IMR-90 (cell line): Measurements from ENCODE around the gene SETD3. TPM values are rescaled to one million over a fixed set of nuclear protein-coding genes. Genes with fewer than 3 reads are reported as not detected.

ENCODE experiments used
- ATAC-seq: fragments of 200-7000 bp; cut with Tn5 transposase; 2 replicates; pipeline ENCODE4 v1.9.1; 2020; ENCODE audit warnings: low read depth, mild to moderate bottlenecking, moderate library complexity
- BruUV-seq: library from RNA; stranded (reverse); fragments of 400-500 nt; replicated peaks from 2 replicates; lab custom pipeline; 2021; lab: Mats Ljungman, UMichigan
- CTCF ChIA-PET: fragments of 300-600 bp; formaldehyde crosslinking; extraction: SDS; loops from one replicate; lab custom pipeline; 2021; ENCODE audit warnings: antibody characterized with exemption; lab: Yijun Ruan, JAX
- POLR2A ChIA-PET: fragments of 300-600 bp; sonication (Branson Sonifier 250); formaldehyde crosslinking; loops from one replicate; lab custom pipeline; 2022; ENCODE audit warnings: antibody characterized with exemption; ENCODE audit not compliant: unreplicated experiment; lab: Charles Lee
- DNase-seq: peaks from one replicate; pipeline ENCODE4 v3.0.0; 2013
- H2AFZ ChIP-seq: replicated peaks from 2 replicates; pipeline ENCODE3; 2013; ENCODE audit warnings: low read length, mild to moderate bottlenecking; ENCODE audit not compliant: poor library complexity
- H2AK5ac ChIP-seq: 2 replicates; pipeline ENCODE4 v1.6.1; 2013; ENCODE audit warnings: low read depth, low read length, inconsistent platforms
- H2AK9ac ChIP-seq: replicated peaks from 2 replicates; pipeline ENCODE3; 2013; ENCODE audit warnings: mild to moderate bottlenecking, low read depth, low read length, moderate library complexity; ENCODE audit not compliant: poor library complexity
- H2BK120ac ChIP-seq: 2 replicates; pipeline ENCODE4 v1.6.1; 2013; ENCODE audit warnings: low read depth, low read length, inconsistent platforms
- H2BK15ac ChIP-seq: 3 replicates; pipeline ENCODE4 v1.6.1; 2013; ENCODE audit warnings: low read depth, low read length, inconsistent platforms
- H2BK20ac ChIP-seq: 2 replicates; pipeline ENCODE4 v1.6.1; 2013; ENCODE audit warnings: low read depth, mild to moderate bottlenecking, inconsistent platforms, low read length, moderate library complexity
- H2BK5ac ChIP-seq: 2 replicates; pipeline ENCODE4 v1.6.1; 2013; ENCODE audit warnings: mild to moderate bottlenecking, low read depth, low read length, inconsistent platforms; ENCODE audit not compliant: poor library complexity, severe bottlenecking
- H3K14ac ChIP-seq: replicated peaks from 2 replicates; pipeline ENCODE4 v1.6.1; 2013; ENCODE audit warnings: low read depth, low read length, inconsistent platforms
- H3K18ac ChIP-seq: 2 replicates; pipeline ENCODE4 v1.6.1; 2013; ENCODE audit warnings: low read depth, low read length, control low read depth
- H3K23ac ChIP-seq: 2 replicates; pipeline ENCODE4 v1.6.1; 2013; ENCODE audit warnings: low read depth, low read length, inconsistent platforms
- H3K27ac ChIP-seq: 2 replicates; pipeline ENCODE4 v1.5.1; 2013; ENCODE audit warnings: mild to moderate bottlenecking, control low read depth, low read length; ENCODE audit not compliant: insufficient read depth
- H3K27me3 ChIP-seq: 2 replicates; pipeline ENCODE4 v1.6.1; 2013; ENCODE audit warnings: low read length; ENCODE audit not compliant: control insufficient read depth, insufficient read depth
- H3K36me3 ChIP-seq: 2 replicates; pipeline ENCODE4 v1.6.1; 2013; ENCODE audit warnings: low read length, mixed read lengths; ENCODE audit not compliant: control insufficient read depth, insufficient read depth
- H3K4ac ChIP-seq: 2 replicates; pipeline ENCODE4 v1.6.1; 2013; ENCODE audit warnings: low read depth, low read length, inconsistent platforms
- H3K4me1 ChIP-seq: 2 replicates; pipeline ENCODE4 v1.6.1; 2013; ENCODE audit warnings: low read length, mixed read lengths; ENCODE audit not compliant: control insufficient read depth, insufficient read depth
- H3K4me2 ChIP-seq: 2 replicates; pipeline ENCODE4 v1.6.1; 2013; ENCODE audit warnings: low read depth, mild to moderate bottlenecking, control low read depth, low read length, moderate library complexity
- H3K4me3 ChIP-seq: 2 replicates; pipeline ENCODE4 v1.5.1; 2013; ENCODE audit warnings: low read depth, mild to moderate bottlenecking, control low read depth, low read length, moderate library complexity; ENCODE audit not compliant: insufficient read depth
- H3K56ac ChIP-seq: 2 replicates; pipeline ENCODE4 v1.6.1; 2013; ENCODE audit warnings: low read length, inconsistent platforms; ENCODE audit not compliant: insufficient read depth; ENCODE audit errors: extremely low read depth
- H3K79me1 ChIP-seq, 2 experiments: 2 replicates each; pipeline ENCODE4 v1.6.1; 2013; ENCODE audit warnings: low read length in 2 of 2, inconsistent platforms in 1 of 2, low read depth in 1 of 2
- H3K9ac ChIP-seq: 2 replicates; pipeline ENCODE4 v1.6.1; 2013; ENCODE audit warnings: low read depth, low read length, control low read depth
- H3K9me1 ChIP-seq: 2 replicates; pipeline ENCODE4 v1.6.1; 2013; ENCODE audit warnings: low read length, inconsistent platforms; ENCODE audit not compliant: insufficient read depth
- H3K9me3 ChIP-seq: 2 replicates; pipeline ENCODE4 v1.6.1; 2013; ENCODE audit warnings: low read length; ENCODE audit not compliant: control insufficient read depth, insufficient read depth
- H4K20me1 ChIP-seq: 2 replicates; pipeline ENCODE4 v1.6.1; 2013; ENCODE audit warnings: low read length, inconsistent platforms; ENCODE audit not compliant: insufficient read depth
- H4K5ac ChIP-seq: 2 replicates; pipeline ENCODE4 v1.6.1; 2013; ENCODE audit warnings: mild to moderate bottlenecking, low read depth, low read length, control low read depth
- H4K8ac ChIP-seq, 2 experiments: 2 replicates each; pipeline ENCODE4 v1.6.1; 2013; ENCODE audit warnings: low read depth in 2 of 2, low read length in 2 of 2, control low read depth in 1 of 2, inconsistent platforms in 1 of 2
- H4K91ac ChIP-seq: 2 replicates; pipeline ENCODE4 v1.6.1; 2013; ENCODE audit warnings: low read depth, low read length, inconsistent platforms; ENCODE audit not compliant: insufficient read depth
- CEBPB ChIP-seq: IDR thresholded peaks from 2 replicates; pipeline ENCODE4 v1.6.1; 2012; ENCODE audit warnings: low read depth, low read length, improper control_type of control experiment
- CHD1 ChIP-seq: IDR thresholded peaks from 2 replicates; pipeline ENCODE4 v1.6.1; 2012; ENCODE audit warnings: low read depth, low read length, improper control_type of control experiment
- ELK1 ChIP-seq: fragments of 150-350 bp; IDR thresholded peaks from 2 replicates; pipeline ENCODE4 v1.6.1; 2016; ENCODE audit warnings: low read depth, mild to moderate bottlenecking, low read length, moderate library complexity, borderline replicate concordance
- MAFK ChIP-seq: IDR thresholded peaks from 2 replicates; pipeline ENCODE4 v1.6.1; 2012; ENCODE audit warnings: low read depth, low read length, improper control_type of control experiment
- MAZ ChIP-seq: IDR thresholded peaks from 2 replicates; pipeline ENCODE4 v1.6.1; 2012; ENCODE audit warnings: low read depth, mild to moderate bottlenecking, low read length, improper control_type of control experiment, moderate library complexity, borderline replicate concordance
- MXI1 ChIP-seq: IDR thresholded peaks from 2 replicates; pipeline ENCODE4 v1.6.1; 2012; ENCODE audit warnings: low read depth, mild to moderate bottlenecking, low read length, moderate library complexity, borderline replicate concordance
- NFE2L2 ChIP-seq: fragments of 150-350 bp; IDR thresholded peaks from 2 replicates; pipeline ENCODE4 v1.6.1; 2016; ENCODE audit warnings: low read depth, mild to moderate bottlenecking, low read length
- POLR2A ChIP-seq: IDR thresholded peaks from 2 replicates; pipeline ENCODE4 v1.6.1; 2012; ENCODE audit warnings: mild to moderate bottlenecking, low read depth, low read length
- RAD21 ChIP-seq: IDR thresholded peaks from 2 replicates; pipeline ENCODE4 v1.6.1; 2012; ENCODE audit warnings: low read length, improper control_type of control experiment
- RCOR1 ChIP-seq: IDR thresholded peaks from 2 replicates; pipeline ENCODE4 v1.6.1; 2012; ENCODE audit warnings: mild to moderate bottlenecking, low read length, improper control_type of control experiment; ENCODE audit not compliant: insufficient replicate concordance
- WGBS, 2 experiments: methylation state at CpG; one replicate each; pipeline versions ENCODE4 v1.1.5 to v1.1.7; 2013; ENCODE audit warnings: missing lambda C conversion rate in 2 of 2; ENCODE audit not compliant: insufficient read length in 1 of 2; ENCODE audit errors: extremely low coverage in 2 of 2; 5-methylcytosine and 5-hydroxymethylcytosine counted together
- dilution Hi-C: fragments of 300-500 bp; cut with HindIII; formaldehyde crosslinking; loops from one replicate; pipeline ENCODE4 v1.14.3; 2018; ENCODE audit warnings: low sequenced_read_pairs; ENCODE audit not compliant: unreplicated experiment
- in situ Hi-C: fragments of 300-500 bp; cut with MboI; formaldehyde crosslinking; loops from 3 replicates; pipeline ENCODE4 v1.14.3; 2019; ENCODE audit warnings: low sequenced_read_pairs, inconsistent platforms, mixed read lengths
- intact Hi-C: fragments of 100-400 bp; cut with micrococcal nuclease; formaldehyde crosslinking; loops from 2 replicates; pipeline ENCODE4 v1.10.0; 2022
- polyA plus RNA-seq, 3 experiments: library from polyadenylated mRNA; depleted of rRNA; stranded (reverse); fragments of >200 nt; gene quantifications; 2 replicates each; pipeline ENCODE4 v1.2.3, GENCODE V29; 2012; ENCODE audit warnings: low replicate concordance in 1 of 3
- total RNA-seq: library from RNA; depleted of rRNA; stranded (reverse); fragments of >200 nt; gene quantifications from 2 replicates; pipeline ENCODE4 v1.2.3, GENCODE V29; 2012
- TF ChIP-seq, protein P1 (sequence below): fragments of 150-350 bp; IDR thresholded peaks from 2 replicates; pipeline ENCODE4 v1.6.1; 2017; ENCODE audit warnings: mild to moderate bottlenecking, antibody characterized with exemption, low read length, low read depth

Gene SETD3
- total and polyA plus RNA-seq, 2 of the 4 experiments (the other 2 are of a cell fraction): 18.8 to 31.9 TPM

DNA sequence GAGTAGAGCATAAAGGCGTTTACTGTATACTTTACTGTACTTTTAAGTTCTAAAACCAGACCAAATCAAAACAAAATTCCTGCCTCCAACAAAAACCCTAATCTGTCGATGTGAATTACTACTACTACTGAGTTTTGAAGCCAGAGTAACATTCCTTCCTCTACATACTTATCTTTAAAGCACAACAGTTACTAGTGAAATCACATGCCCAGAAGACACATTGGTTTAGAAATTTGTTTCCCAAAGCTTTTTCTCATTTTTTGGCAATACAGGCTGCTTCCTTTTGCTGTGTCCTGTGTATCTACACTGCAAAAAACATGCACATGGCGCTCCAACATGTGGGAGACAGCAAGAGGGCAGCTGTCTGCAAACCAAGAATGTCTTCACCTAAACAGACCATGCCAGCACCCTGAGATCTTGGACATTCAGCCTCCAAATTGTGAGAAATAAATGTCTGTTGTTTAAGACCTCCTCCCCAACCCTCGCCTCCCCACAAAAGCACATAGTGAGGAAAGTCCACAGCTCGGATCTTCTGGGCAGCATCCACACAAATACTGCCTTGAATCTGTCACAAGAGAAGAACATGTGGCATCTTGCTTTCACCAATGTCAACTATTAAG, 21.1 kb downstream of the SETD3 start:
- Histone ChIP-seq H2AFZ (no peak overlapping the region), H2AK5ac (no peak overlapping the region), H3K27me3 (no peaks in the 10 kb centered on the region), H3K79me1 (peaks cover 9 to 25% of the 10 kb centered on the region in 2 experiments), H4K20me1 (peaks cover 3% of the 10 kb centered on the region; the same call in 1 of the 2 replicates), H3K4me3 (no peak overlapping the region), H2BK5ac (no peak overlapping the region), H3K18ac (no peak overlapping the region), H3K36me3 (peaks cover 26% of the 10 kb centered on the region), H4K8ac (no peak overlapping the region), H3K23ac (no peak overlapping the region), H2BK120ac (no peak overlapping the region), H3K14ac (no peak overlapping the region), H3K56ac (no peak overlapping the region), H3K9me1 (0 out of 2 replicates have a peak, but pooled peaks cover 3% of the 10 kb centered on the region), H2BK15ac (no peak overlapping the region), H4K91ac (no peak overlapping the region), H4K5ac (no peak overlapping the region), H2AK9ac (no peak overlapping the region), H2BK20ac (no peak overlapping the region), H3K9me3 (no peaks in the 10 kb centered on the region), H3K4me1 (peaks cover 3% of the 10 kb centered on the region; the same call in 1 of the 2 replicates), H3K4me2 (no peak overlapping the region), H3K9ac (no peak overlapping the region), H3K27ac (no peak overlapping the region), H3K4ac (no peak overlapping the region)
- ChIA-PET CTCF (no interaction called here), POLR2A (no interaction called here)
- in situ Hi-C loops (no loop called here), dilution Hi-C loops (no loop called here), intact Hi-C loops (no loop called here)
- WGBS, 2 experiments: 90% methylated on average over 1 of the region's 5 CpGs; no CpG with 5 or more reads in 1 of the 2 experiments
- DNase-seq (no peak), ATAC-seq (no peak; the same call in 1 of the 2 replicates)
- no peak for TF ChIP-seq NFE2L2
- no peak for TF ChIP-seq CHD1
- TF ChIP-seq POLR2A: no peak
- no peak for TF ChIP-seq MAZ
- no peak for TF ChIP-seq RCOR1
- TF ChIP-seq CEBPB: no peak
- no peak for TF ChIP-seq MXI1
- no peak for TF ChIP-seq MAFK
- TF ChIP-seq RAD21: no peak
- TF ChIP-seq, protein P1, sequence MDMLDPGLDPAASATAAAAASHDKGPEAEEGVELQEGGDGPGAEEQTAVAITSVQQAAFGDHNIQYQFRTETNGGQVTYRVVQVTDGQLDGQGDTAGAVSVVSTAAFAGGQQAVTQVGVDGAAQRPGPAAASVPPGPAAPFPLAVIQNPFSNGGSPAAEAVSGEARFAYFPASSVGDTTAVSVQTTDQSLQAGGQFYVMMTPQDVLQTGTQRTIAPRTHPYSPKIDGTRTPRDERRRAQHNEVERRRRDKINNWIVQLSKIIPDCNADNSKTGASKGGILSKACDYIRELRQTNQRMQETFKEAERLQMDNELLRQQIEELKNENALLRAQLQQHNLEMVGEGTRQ: no peak
- TF ChIP-seq ELK1: no peak
- no TSS peak for BruUV-seq
